BLaER1 (cell line): ENCODE data around the gene FCER2.

Experiments
- H3K27ac ChIP-seq: shearing (Covaris generic); formaldehyde crosslinking; 2 replicates; pipeline ENCODE4 v1.8.1; 2022
- H3K27me3 ChIP-seq: shearing (Covaris generic); formaldehyde crosslinking; 2 replicates; pipeline ENCODE4 v1.8.1; 2022
- H3K36me3 ChIP-seq: shearing (Covaris generic); formaldehyde crosslinking; 2 replicates; pipeline ENCODE4 v1.8.1; 2022
- H3K4me1 ChIP-seq: shearing (Covaris generic); formaldehyde crosslinking; 2 replicates; pipeline ENCODE4 v1.8.1; 2022
- H3K4me2 ChIP-seq: shearing (Covaris generic); formaldehyde crosslinking; 2 replicates; pipeline ENCODE4 v1.8.1; 2022
- H3K4me3 ChIP-seq: shearing (Covaris generic); formaldehyde crosslinking; 2 replicates; pipeline ENCODE4 v1.8.1; 2022
- H3K9ac ChIP-seq: shearing (Covaris generic); formaldehyde crosslinking; 2 replicates; pipeline ENCODE4 v1.8.1; 2022
- H3K9me3 ChIP-seq: shearing (Covaris generic); formaldehyde crosslinking; 2 replicates; pipeline ENCODE4 v1.8.1; 2022
- H4K20me1 ChIP-seq: shearing (Covaris generic); formaldehyde crosslinking; 2 replicates; pipeline ENCODE4 v1.8.1; 2022
- Cebpa-rat ChIP-seq: shearing (Covaris generic); IDR thresholded peaks from 2 replicates; pipeline ENCODE4 v1.8.1; 2022

The FCER2 gene

GRCh38 chr19:7718668-7719067 lies 16.7 kb upstream of the FCER2 start:
- peaks cover 6% of the 10 kb centered on the region for H3K9me3 ChIP-seq
- no peak overlapping the region for H3K4me3 ChIP-seq
- peak overlapping the region; percentile 81 for H3K4me2 ChIP-seq
- peaks cover 62% of the 10 kb centered on the region for H3K4me1 ChIP-seq
- no peaks in the 10 kb centered on the region for H3K36me3 ChIP-seq
- no peak for TF ChIP-seq Cebpa-rat
- H3K9ac ChIP-seq: no peak overlapping the region
- H3K27me3 ChIP-seq: no peaks in the 10 kb centered on the region
- H3K27ac ChIP-seq: no peak overlapping the region
- H4K20me1 ChIP-seq: no peaks in the 10 kb centered on the region

- peaks cover 47% of the 10 kb centered on the region for H3K4me1 ChIP-seq
- H3K9me3 ChIP-seq: peaks cover 6% of the 10 kb centered on the region
- H3K4me3 ChIP-seq: no peak overlapping the region
- no peaks in the 10 kb centered on the region for H4K20me1 ChIP-seq
- no peak overlapping the region for H3K4me2 ChIP-seq
- no peaks in the 10 kb centered on the region for H3K36me3 ChIP-seq
- H3K27me3 ChIP-seq: no peaks in the 10 kb centered on the region
- H3K27ac ChIP-seq: no peak overlapping the region
- no peak for TF ChIP-seq Cebpa-rat
- no peak overlapping the region for H3K9ac ChIP-seq
These were observed 14.8 kb upstream of the FCER2 start for GRCh38 chr19:7716762-7717161.

- H3K27me3 ChIP-seq: no peaks in the 10 kb centered on the region
- H3K9me3 ChIP-seq: peaks cover 6% of the 10 kb centered on the region
- no peaks in the 10 kb centered on the region for H4K20me1 ChIP-seq
- no peak overlapping the region for H3K27ac ChIP-seq
- H3K9ac ChIP-seq: no peak overlapping the region
- H3K4me3 ChIP-seq: no peak overlapping the region
- no peak for TF ChIP-seq Cebpa-rat
- H3K4me2 ChIP-seq: no peak overlapping the region
- no peaks in the 10 kb centered on the region for H3K36me3 ChIP-seq
- H3K4me1 ChIP-seq: peaks cover 42% of the 10 kb centered on the region
These were observed 13.7 kb upstream of the FCER2 start for GRCh38 chr19:7715671-7716070.

GRCh38 chr19:7710616-7711015 lies 8.7 kb upstream of the FCER2 start:
- Histone ChIP-seq H3K27me3 (no peaks in the 10 kb centered on the region), H4K20me1 (no peaks in the 10 kb centered on the region), H3K36me3 (no peaks in the 10 kb centered on the region), H3K9ac (no peak overlapping the region), H3K4me2 (peak overlapping the region; percentile 37), H3K9me3 (no peaks in the 10 kb centered on the region), H3K4me3 (no peak overlapping the region), H3K4me1 (peaks cover 68% of the 10 kb centered on the region), H3K27ac (0 out of 2 replicates have a peak overlapping the region, but pooled peaks have one; percentile 18)
- TF ChIP-seq Cebpa-rat: no peak

- H3K27me3 ChIP-seq: no peaks in the 10 kb centered on the region
- peak overlapping the region; percentile 37 for H3K4me2 ChIP-seq
- H3K36me3 ChIP-seq: no peaks in the 10 kb centered on the region
- H3K4me3 ChIP-seq: no peak overlapping the region
- no peak overlapping the region for H3K9ac ChIP-seq
- peaks cover 68% of the 10 kb centered on the region for H3K4me1 ChIP-seq
- H3K9me3 ChIP-seq: no peaks in the 10 kb centered on the region
- no peaks in the 10 kb centered on the region for H4K20me1 ChIP-seq
- 0 out of 2 replicates have a peak overlapping the region, but pooled peaks have one; percentile 18 for H3K27ac ChIP-seq
- no peak for TF ChIP-seq Cebpa-rat
These were observed 8.1 kb upstream of the FCER2 start for GRCh38 chr19:7709932-7710460.

- H3K9ac ChIP-seq: peak overlapping the region; percentile 45; the same call in 1 of the 2 replicates
- H3K4me2 ChIP-seq: peak overlapping the region; percentile 88
- H3K27me3 ChIP-seq: no peaks in the 10 kb centered on the region
- H3K36me3 ChIP-seq: no peaks in the 10 kb centered on the region
- peak overlapping the region; percentile 46; the same call in 1 of the 2 replicates for H3K27ac ChIP-seq
- no peaks in the 10 kb centered on the region for H3K9me3 ChIP-seq
- no peaks in the 10 kb centered on the region for H4K20me1 ChIP-seq
- TF ChIP-seq Cebpa-rat: no peak
- H3K4me3 ChIP-seq: no peak overlapping the region
- H3K4me1 ChIP-seq: peaks cover 85% of the 10 kb centered on the region
These were observed 5.1 kb upstream of the FCER2 start for GRCh38 chr19:7706955-7707456.

- TF ChIP-seq Cebpa-rat: 0 out of 2 replicates have a peak, but pooled peaks have one; percentile 28
- Histone ChIP-seq H3K4me1 (peaks cover 91% of the 10 kb centered on the region), H3K9ac (0 out of 2 replicates have a peak overlapping the region, but pooled peaks have one; percentile 38), H3K36me3 (no peaks in the 10 kb centered on the region), H3K27me3 (no peaks in the 10 kb centered on the region), H3K27ac (peak overlapping the region; percentile 66), H4K20me1 (no peaks in the 10 kb centered on the region), H3K4me3 (0 out of 2 replicates have a peak overlapping the region, but pooled peaks have one; percentile 3), H3K9me3 (no peaks in the 10 kb centered on the region), H3K4me2 (peak overlapping the region; percentile 88)
These were observed 4.4 kb upstream of the FCER2 start for GRCh38 chr19:7706188-7706954.

GRCh38 chr19:7705387-7706187 lies 3.7 kb upstream of the FCER2 start:
- Histone ChIP-seq H3K9ac (0 out of 2 replicates have a peak overlapping the region, but pooled peaks have one; percentile 38), H3K4me2 (peak overlapping the region; percentile 88), H3K4me3 (0 out of 2 replicates have a peak overlapping the region, but pooled peaks have one; percentile 3)

GRCh38 chr19:7704280-7705060 lies 2.5 kb upstream of the FCER2 start:
- H3K27me3 ChIP-seq: no peaks in the 10 kb centered on the region
- H3K36me3 ChIP-seq: no peaks in the 10 kb centered on the region
- no peaks in the 10 kb centered on the region for H4K20me1 ChIP-seq
- H3K9me3 ChIP-seq: no peaks in the 10 kb centered on the region
- peaks cover 90% of the 10 kb centered on the region for H3K4me1 ChIP-seq
- H3K27ac ChIP-seq: no peak overlapping the region
- H3K9ac ChIP-seq: no peak overlapping the region
- TF ChIP-seq Cebpa-rat: no peak
- H3K4me3 ChIP-seq: no peak overlapping the region
- H3K4me2 ChIP-seq: peak overlapping the region; percentile 88; the same call in 1 of the 2 replicates

More at GRCh38 chr19:7705387-7706187, 3.7 kb upstream of the FCER2 start:
- Histone ChIP-seq H4K20me1 (no peaks in the 10 kb centered on the region), H3K27ac (peak overlapping the region; percentile 66), H3K36me3 (no peaks in the 10 kb centered on the region), H3K9me3 (no peaks in the 10 kb centered on the region), H3K27me3 (no peaks in the 10 kb centered on the region), H3K4me1 (peaks cover 95% of the 10 kb centered on the region)
- no peak for TF ChIP-seq Cebpa-rat
